ENCODE results near the gene TCP11. TPM values are rescaled to one million over a fixed set of nuclear protein-coding genes. Genes with fewer than 3 reads are reported as not detected.

The TCP11 gene
- total and polyA plus RNA-seq, 4 donors = 0.05 to 0.19 TPM; not detected in 2

DNA sequence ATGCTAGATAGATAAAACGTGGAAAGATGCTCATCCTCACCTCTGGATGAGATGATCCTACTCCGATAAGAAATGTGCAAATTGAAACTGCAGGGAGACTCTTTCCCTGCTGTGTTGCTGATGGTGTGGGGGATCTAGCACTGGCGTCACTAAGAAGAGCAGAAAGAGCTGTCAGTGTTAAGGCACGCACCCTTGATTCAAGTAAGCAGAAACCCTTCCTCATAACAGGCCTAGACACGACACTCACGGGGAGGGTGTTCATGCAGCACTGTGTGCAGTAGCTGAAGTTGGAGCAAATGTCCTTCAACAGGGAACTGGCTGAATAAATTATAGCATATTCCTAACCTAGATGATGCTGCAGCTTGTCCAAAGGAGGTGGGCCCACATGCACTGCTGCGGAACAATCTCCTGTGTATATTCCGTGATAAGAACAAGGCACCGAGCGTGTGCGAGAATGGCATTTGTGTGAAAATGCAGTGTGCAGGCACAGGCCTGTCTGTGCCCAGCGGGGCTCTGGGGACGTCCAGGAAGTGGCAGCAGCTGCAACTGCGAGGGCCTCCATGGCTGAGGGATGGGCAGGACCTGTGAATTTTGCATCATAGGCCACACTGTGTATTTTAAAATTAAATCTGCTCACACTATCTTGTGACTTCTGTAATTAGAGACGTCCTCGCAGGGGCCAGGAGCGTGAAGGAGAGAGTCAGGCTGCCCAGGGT lies 64.0 kb downstream of the TCP11 start:
- no peak for DNase-seq (ENCODE audit: low spot score)

DNA sequence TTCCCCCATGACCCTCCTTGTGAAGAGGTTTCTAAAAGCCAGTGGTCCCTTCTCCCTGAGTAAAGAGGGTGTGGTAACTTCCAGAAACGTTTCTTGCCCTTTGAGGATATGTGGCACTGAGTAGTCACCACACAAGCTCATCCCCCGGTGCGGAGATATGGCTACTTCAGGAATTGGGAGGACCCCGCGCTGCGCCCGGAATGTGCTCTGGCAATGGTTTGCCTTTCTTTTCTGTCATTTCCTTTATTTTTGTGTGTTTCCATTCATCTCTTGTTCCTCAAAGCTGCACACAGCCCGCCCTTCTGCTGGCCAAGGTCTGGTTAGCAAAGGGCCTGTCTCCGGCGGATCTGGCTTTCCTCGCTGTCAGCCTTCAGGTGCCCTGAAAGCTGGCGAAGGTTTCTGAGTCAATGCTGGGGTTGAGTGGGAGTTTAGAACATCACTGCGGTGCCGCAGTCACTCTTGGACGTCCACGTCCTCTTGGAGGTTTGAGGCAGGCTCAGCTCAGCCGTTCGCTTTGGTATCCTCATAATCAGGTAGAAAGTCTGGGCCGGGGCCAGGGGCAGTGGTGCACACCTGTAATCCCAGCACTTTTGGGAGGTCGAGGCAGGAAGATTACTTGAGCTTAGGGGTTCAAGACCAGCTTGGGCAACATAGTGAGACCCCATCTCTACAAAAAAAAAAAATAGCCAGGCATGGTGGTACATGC lies 67.2 kb downstream of the TCP11 start:
- Histone ChIP-seq H3K4me3 (ENCODE audit: low read depth in 1 of 3, low read length in 3 of 3) (no peak overlapping the region), H3K9me3 (ENCODE audit: control insufficient read depth in 4 of 4, low read length in 3 of 4) (no peaks in the 10 kb centered on the region), H3K36me3 (ENCODE audit: control insufficient read depth in 4 of 4, insufficient read depth in 3 of 4, low read depth in 1 of 4, low read length in 3 of 4) (peaks cover 0 to 32% (median 3%) of the 10 kb centered on the region in 4 donors), H3K9ac (ENCODE audit: low read depth in 1 of 2, low read length in 2 of 2) (no peak overlapping the region), H3K4me1 (ENCODE audit: control insufficient read depth in 4 of 4, insufficient read depth in 4 of 4, low read length in 3 of 4) (no peaks in the 10 kb centered on the region), H3K27me3 (ENCODE audit: control insufficient read depth in 4 of 4, insufficient read depth in 4 of 4, low read length in 3 of 4) (no peaks in the 10 kb centered on the region), H3K27ac (ENCODE audit: low read depth in 1 of 2, low read length in 2 of 2) (no peak overlapping the region)
- no peak for DNase-seq (ENCODE audit: low spot score)
- TF ChIP-seq GABPA (IDR thresholded peaks at IDR 0.05 in 1 of 2, conservative IDR thresholded peaks at IDR 0.05 in 1 of 2) = no peak
- no peak for TF ChIP-seq ZBTB33 (IDR thresholded peaks at IDR 0.05)
- TF ChIP-seq ATF3 (IDR thresholded peaks at IDR 0.05) = no peak
- no peak for TF ChIP-seq TAF1 (conservative IDR thresholded peaks at IDR 0.05)
- TF ChIP-seq CTCF (IDR thresholded peaks at IDR 0.05; ENCODE audit: low read depth, low read length, missing input control) = no peak
- no peak for TF ChIP-seq SP1 (IDR thresholded peaks at IDR 0.05)
- TF ChIP-seq FOXA2 (IDR thresholded peaks at IDR 0.05) = no peak
- TF ChIP-seq RXRA (IDR thresholded peaks at IDR 0.05) = no peak
- TF ChIP-seq RAD21 (IDR thresholded peaks at IDR 0.05) = no peak
- no peak for TF ChIP-seq YY1 (IDR thresholded peaks at IDR 0.05)
- no peak for TF ChIP-seq JUND (IDR thresholded peaks at IDR 0.05)
- TF ChIP-seq MAX (IDR thresholded peaks at IDR 0.05) = no peak
- TF ChIP-seq HNF4G (IDR thresholded peaks at IDR 0.05) = no peak
- no peak for TF ChIP-seq HNF4A (conservative IDR thresholded peaks at IDR 0.05)
- no peak for TF ChIP-seq FOXA1 (IDR thresholded peaks at IDR 0.05)
- no peak for TF ChIP-seq EGR1 (IDR thresholded peaks at IDR 0.05; ENCODE audit: low read depth in 2 of 2)
- TF ChIP-seq, protein P1, sequence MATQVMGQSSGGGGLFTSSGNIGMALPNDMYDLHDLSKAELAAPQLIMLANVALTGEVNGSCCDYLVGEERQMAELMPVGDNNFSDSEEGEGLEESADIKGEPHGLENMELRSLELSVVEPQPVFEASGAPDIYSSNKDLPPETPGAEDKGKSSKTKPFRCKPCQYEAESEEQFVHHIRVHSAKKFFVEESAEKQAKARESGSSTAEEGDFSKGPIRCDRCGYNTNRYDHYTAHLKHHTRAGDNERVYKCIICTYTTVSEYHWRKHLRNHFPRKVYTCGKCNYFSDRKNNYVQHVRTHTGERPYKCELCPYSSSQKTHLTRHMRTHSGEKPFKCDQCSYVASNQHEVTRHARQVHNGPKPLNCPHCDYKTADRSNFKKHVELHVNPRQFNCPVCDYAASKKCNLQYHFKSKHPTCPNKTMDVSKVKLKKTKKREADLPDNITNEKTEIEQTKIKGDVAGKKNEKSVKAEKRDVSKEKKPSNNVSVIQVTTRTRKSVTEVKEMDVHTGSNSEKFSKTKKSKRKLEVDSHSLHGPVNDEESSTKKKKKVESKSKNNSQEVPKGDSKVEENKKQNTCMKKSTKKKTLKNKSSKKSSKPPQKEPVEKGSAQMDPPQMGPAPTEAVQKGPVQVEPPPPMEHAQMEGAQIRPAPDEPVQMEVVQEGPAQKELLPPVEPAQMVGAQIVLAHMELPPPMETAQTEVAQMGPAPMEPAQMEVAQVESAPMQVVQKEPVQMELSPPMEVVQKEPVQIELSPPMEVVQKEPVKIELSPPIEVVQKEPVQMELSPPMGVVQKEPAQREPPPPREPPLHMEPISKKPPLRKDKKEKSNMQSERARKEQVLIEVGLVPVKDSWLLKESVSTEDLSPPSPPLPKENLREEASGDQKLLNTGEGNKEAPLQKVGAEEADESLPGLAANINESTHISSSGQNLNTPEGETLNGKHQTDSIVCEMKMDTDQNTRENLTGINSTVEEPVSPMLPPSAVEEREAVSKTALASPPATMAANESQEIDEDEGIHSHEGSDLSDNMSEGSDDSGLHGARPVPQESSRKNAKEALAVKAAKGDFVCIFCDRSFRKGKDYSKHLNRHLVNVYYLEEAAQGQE (IDR thresholded peaks at IDR 0.05) = no peak
- no peak for TF ChIP-seq NR2F2 (IDR thresholded peaks at IDR 0.05)
- WGBS = 92% methylated on average over 20 of the region's 20 CpGs

More for the DNA sequence above, 64.0 kb downstream of the TCP11 start:
- Histone ChIP-seq H3K36me3 (ENCODE audit: control insufficient read depth in 4 of 4, insufficient read depth in 3 of 4, low read depth in 1 of 4, low read length in 3 of 4) (peaks cover 7 to 43% (median 16%) of the 10 kb centered on the region in 4 donors), H3K27ac (ENCODE audit: low read depth in 1 of 2, low read length in 2 of 2) (no peak overlapping the region), H3K4me1 (ENCODE audit: control insufficient read depth in 4 of 4, insufficient read depth in 4 of 4, low read length in 3 of 4) (peaks cover 0 to 4% (median 0%) of the 10 kb centered on the region in 4 donors), H3K4me3 (ENCODE audit: low read depth in 1 of 3, low read length in 3 of 3) (no peak overlapping the region), H3K9ac (ENCODE audit: low read depth in 1 of 2, low read length in 2 of 2) (no peak overlapping the region), H3K9me3 (ENCODE audit: control insufficient read depth in 4 of 4, low read length in 3 of 4) (no peaks in the 10 kb centered on the region), H3K27me3 (ENCODE audit: control insufficient read depth in 4 of 4, insufficient read depth in 4 of 4, low read length in 3 of 4) (no peaks in the 10 kb centered on the region)
- TF ChIP-seq GABPA (IDR thresholded peaks at IDR 0.05 in 1 of 2, conservative IDR thresholded peaks at IDR 0.05 in 1 of 2) = no peak
- TF ChIP-seq FOXA2 (IDR thresholded peaks at IDR 0.05) = no peak
- no peak for TF ChIP-seq FOXA1 (IDR thresholded peaks at IDR 0.05)
- no peak for TF ChIP-seq MAX (IDR thresholded peaks at IDR 0.05)
- no peak for TF ChIP-seq HNF4G (IDR thresholded peaks at IDR 0.05)
- no peak for TF ChIP-seq EGR1 (IDR thresholded peaks at IDR 0.05; ENCODE audit: low read depth in 2 of 2)
- 93% methylated on average over 17 of the region's 17 CpGs for WGBS
